AG10803 (cell line): ENCODE measurements around the gene SLC26A9.

Experiments used
- DNase-seq: peaks from one replicate; pipeline ENCODE4 v3.0.0; 2010; ENCODE audit warnings: low read depth
- H3K4me3 ChIP-seq: 2 replicates; pipeline ENCODE4 v1.5.1; 2011; ENCODE audit warnings: mild to moderate bottlenecking, low read length, control low read depth
- TF ChIP-seq, protein P1 (sequence below): conservative IDR thresholded peaks from 2 replicates; pipeline ENCODE4 v1.5.1; 2011; ENCODE audit warnings: mild to moderate bottlenecking, low read length, control low read depth, inconsistent platforms

Gene SLC26A9

DNA sequence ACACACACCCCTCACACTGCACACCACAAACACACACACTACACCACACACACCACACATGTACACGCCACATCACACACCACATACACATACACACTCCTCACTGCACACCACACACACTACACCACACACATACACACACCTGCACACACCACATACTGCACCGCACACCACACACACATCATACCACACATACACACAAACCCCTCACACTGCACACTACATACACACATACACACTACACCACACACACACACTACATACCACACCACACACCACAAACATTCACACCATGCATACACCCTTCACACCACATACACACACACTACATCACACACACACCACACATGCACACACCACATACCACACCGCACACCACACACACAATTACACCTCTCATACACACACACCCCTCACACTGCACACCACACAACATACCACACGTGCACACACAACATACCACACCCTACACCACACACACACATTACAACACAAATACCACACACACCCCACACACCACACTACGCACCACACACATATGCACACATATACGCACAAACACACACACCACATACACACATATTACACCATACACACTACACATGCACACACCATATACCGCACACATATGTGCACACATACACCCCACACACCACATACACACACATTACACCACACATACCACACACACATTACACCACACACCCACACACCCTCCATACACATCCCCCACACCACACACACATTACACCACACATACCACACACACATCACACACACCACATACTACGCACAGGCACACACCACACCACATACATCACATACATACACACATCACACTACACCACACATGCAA is 30.3 kb upstream of the SLC26A9 start:
- no peak overlapping the region for H3K4me3 ChIP-seq
- TF ChIP-seq, protein P1, sequence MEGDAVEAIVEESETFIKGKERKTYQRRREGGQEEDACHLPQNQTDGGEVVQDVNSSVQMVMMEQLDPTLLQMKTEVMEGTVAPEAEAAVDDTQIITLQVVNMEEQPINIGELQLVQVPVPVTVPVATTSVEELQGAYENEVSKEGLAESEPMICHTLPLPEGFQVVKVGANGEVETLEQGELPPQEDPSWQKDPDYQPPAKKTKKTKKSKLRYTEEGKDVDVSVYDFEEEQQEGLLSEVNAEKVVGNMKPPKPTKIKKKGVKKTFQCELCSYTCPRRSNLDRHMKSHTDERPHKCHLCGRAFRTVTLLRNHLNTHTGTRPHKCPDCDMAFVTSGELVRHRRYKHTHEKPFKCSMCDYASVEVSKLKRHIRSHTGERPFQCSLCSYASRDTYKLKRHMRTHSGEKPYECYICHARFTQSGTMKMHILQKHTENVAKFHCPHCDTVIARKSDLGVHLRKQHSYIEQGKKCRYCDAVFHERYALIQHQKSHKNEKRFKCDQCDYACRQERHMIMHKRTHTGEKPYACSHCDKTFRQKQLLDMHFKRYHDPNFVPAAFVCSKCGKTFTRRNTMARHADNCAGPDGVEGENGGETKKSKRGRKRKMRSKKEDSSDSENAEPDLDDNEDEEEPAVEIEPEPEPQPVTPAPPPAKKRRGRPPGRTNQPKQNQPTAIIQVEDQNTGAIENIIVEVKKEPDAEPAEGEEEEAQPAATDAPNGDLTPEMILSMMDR: no peak
- no peak for DNase-seq

DNA sequence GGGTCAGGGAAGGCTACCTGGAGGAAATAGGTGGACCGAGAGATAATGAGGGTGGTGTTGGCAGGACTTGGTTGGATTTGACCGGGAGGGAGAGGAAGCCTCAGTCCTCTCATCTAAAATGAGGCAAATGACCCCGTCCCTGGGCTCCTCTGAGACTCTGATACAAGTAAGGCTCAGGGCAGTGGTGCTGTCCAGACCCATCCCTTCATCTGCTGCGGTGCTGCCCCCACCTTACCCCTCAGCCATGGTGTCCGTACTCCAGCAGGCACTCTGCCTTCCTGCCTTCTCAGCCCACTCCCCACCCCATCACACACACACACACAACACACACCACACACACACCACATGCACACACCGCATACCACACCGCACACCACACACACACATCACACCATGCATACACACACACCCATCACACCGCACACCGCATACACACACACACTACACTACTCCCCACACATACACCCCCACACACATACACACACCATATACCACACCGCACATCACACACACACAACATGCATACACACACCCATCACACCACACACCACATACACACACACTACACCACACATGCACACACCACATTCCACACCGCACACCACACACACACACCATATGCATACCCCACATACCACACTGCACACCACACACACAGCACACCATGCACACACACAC is 29.4 kb upstream of the SLC26A9 start:
- peak; percentile 55 for DNase-seq
- no peak overlapping the region for H3K4me3 ChIP-seq
- TF ChIP-seq, protein P1: no peak

DNA sequence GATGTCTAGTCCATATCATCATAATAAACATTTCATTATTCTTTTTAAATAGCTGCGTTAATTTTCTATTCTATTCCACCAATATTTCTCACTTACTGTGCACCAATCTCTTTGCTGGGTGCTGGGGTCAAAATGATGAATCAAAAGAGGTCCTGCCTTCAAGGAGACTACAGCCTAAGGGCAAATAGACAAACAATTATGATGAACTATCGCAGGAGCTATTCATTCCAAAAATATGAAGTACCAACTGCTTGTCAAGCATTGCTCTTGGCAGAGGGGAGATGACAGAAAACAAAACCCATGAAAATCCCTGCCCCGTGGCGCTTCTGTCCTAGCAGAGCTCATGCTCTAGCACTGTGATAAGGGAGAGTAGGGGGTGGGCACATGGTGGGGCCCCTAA is 28.8 kb upstream of the SLC26A9 start:
- DNase-seq: no peak
- H3K4me3 ChIP-seq: no peak overlapping the region
- TF ChIP-seq, protein P1: no peak

DNA sequence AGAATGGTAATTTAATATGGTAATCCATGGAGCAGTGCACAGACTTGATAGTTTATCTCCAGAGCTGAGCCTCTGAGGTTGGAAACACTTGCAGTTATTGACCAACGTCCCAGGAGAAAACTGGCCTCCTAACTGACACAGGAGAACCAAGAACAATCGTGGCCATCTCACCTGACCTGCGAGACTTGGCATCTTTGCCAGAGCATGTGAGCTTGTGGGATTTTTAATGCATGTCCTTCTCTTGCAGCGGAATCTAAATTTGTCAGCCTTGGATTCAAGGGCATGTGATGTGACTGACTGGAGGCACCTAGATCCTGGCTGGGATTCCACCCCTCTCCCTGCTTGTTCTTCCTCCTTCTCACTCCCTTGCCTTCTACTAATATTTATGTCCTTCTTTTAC is 27.8 kb upstream of the SLC26A9 start:
- no peak overlapping the region for H3K4me3 ChIP-seq
- TF ChIP-seq, protein P1: no peak
- DNase-seq: no peak

DNA sequence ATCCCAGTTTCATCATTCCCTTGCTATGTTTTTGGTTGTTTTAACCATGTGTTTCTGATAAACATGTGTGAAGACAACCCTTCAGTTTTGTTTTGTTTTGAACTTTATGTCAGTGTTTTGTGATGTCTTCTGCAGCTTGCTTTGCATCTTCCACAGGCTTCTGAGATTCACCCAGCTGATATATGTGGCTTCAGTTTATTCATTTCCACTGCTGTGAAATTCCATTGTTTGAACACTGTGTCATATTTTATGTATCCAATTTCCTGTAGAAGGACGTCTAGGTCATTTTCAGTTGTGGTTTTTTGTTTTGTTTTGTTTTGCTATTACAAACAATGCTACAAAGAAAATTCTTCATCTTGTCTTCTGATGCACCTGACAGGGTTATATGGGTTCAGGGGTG is 27.2 kb upstream of the SLC26A9 start:
- TF ChIP-seq, protein P1: no peak
- peak; percentile 48 for DNase-seq
- H3K4me3 ChIP-seq: no peak overlapping the region

DNA sequence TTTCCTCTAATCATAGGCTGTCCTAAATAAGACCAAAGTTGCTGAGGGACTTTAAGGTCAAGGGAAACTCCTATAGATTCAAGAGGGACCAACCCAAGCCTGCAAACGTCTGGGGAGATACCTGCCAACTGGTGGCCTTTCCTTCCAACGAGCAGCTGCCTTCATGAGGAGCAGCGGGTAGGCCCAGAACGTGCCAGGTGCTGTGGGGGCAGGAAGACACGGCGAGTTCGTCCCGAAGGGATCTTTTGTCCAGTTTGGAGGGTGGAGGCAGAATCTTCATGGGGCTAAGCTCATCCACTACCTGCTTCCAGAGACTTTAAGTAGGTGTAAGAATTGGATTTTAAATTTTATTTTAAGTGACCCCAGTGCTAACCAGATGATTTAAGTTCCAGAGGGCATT is 26.0 kb upstream of the SLC26A9 start:
- H3K4me3 ChIP-seq: no peak overlapping the region
- TF ChIP-seq, protein P1: no peak
- DNase-seq: no peak
